GM21360 (cell line): ENCODE measurements around the gene PCSK6.

ENCODE experiments used
- ATAC-seq: cut with Tn5 transposase; IDR thresholded peaks from one replicate; pipeline ENCODE4 v1.9.1; 2021; ENCODE audit warnings: mild to moderate bottlenecking, moderate library complexity; ENCODE audit not compliant: unreplicated experiment

Gene PCSK6

DNA sequence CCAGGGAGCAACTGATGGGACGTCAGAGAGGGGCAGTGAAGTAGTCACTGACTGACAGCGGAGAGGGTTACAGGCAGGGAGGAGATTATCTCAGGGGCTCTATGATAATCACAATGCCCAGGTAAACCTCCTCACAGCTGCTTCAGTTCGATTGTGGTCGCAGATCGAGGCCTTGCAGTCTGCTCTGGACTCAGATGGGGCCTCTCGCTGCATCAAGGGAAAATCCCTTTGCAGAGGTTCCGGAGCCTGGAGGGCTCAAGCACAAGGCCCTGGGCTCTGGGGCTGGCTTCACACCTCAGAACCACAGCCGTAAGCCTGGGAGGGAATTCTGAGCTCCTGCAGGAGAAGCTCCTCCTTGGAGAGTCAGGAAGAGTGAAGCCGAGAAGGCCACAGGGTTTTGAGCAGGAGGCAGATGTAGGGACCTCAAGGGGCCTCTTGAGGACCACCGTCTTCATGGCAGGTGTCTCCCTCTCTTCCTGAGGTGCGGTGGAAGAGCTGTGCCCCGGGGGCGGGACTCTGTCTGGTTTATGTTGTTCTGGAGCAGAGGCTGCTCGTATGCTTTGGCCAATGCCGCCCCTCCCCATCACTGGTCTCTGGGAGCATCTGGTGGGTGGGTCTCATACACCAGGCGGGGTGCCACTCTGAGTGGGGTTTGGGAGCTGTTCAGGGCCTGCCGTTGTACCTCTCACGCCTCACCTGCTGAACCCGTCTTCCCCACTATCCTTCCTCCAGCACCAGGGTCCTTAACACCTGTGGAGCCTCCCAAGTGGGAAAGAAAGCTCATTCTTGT lies 175.0 kb downstream of the PCSK6 start:
- ATAC-seq, result no peak

GRCh38 chr15:101313041-101313761 lies 176.3 kb downstream of the PCSK6 start:
- ATAC-seq, result no peak

- ATAC-seq, result no peak
These were observed 179.0 kb downstream of the PCSK6 start for GRCh38 chr15:101310508-101310907.

DNA sequence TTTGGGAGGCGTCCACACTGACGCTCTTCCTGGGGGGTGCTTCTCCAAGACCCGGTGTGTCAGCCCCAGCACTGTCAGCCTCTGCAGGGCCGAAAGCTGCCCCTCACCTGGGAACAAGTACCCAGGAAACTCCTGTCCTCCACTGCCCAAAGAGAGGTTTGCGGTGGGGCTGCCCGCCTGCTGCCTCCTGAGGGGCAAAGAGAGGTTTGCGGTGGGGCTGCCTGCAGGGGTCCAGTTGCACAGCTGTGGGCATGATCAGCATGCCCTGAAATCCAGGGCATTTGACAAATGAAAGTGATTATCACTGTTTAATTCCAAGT lies 179.4 kb downstream of the PCSK6 start:
- ATAC-seq, result no peak

- no peak for ATAC-seq
These were observed 179.9 kb downstream of the PCSK6 start for GRCh38 chr15:101309436-101310160.

DNA sequence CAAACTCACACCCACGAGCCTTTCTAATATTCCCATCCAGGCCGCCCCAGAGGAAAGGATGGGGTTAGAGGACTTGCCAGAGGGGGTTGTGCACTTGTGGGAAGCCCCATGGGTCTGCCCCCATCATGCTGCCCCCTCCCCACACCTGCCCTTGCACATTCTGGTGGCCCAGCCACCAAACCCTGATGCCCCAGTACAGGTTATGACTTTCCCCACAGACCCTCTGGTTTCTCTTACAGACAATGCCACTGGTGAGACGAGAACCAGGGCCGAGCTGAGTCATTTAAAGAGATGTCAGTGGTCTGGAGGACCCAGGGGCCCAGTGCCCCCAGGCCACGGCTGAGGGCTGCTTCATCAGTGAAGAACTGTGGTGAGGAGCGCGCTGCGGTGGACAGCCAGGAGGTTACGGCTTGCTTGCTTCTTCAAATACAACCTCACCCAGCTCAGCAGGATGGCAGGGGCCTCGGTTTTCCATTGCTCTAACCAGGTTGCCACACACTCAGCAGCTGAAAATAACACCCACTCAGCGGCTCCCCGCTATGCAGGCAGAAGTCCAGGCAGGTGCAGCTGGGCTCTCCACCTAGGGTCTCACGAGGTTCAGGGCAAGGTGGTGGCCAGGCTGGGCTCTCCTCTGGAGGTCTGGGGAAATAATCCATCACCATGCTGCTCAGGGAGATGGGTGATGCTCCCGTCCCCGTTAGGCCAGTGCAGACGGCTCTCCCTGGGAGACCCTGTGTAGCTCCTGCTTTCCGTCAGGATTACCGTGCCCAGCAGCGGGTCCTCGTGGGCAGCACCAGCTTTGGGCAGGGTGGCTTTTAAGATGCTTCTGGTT lies 180.7 kb downstream of the PCSK6 start:
- no peak for ATAC-seq

DNA sequence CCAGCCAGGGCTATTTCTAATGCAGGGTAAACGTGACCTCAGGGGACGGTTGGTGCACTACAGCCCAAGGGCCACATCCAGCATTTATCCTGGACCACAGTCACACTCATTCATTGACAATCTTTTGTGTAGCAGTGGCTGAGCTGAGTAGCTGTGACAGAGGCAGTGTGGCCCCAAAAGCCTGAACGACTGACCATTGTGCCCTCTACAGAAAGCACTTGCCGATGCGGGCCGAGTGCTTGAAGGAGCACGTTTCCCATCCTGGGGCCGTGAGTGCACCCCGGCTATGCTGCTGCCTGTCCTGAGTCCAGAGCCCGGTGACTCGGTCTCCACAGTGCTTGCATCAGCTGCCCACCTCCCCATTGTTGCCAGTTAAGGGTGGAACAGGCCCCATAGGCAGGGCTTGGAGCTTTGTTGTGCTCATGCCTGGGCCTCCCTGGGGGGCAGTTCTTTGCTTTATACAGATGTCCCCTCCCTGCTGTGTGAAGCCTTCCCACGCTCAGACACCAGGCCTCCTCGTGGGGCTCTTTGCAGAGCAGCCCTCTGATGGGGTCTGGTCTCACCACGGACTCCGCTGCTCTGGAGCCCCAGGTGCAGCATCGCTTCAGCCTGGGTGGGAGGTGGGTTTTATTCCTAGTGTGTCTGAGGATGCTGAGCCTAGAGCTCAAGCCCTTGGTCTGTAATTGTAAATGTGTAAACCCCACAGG lies 181.5 kb downstream of the PCSK6 start:
- no peak for ATAC-seq

DNA sequence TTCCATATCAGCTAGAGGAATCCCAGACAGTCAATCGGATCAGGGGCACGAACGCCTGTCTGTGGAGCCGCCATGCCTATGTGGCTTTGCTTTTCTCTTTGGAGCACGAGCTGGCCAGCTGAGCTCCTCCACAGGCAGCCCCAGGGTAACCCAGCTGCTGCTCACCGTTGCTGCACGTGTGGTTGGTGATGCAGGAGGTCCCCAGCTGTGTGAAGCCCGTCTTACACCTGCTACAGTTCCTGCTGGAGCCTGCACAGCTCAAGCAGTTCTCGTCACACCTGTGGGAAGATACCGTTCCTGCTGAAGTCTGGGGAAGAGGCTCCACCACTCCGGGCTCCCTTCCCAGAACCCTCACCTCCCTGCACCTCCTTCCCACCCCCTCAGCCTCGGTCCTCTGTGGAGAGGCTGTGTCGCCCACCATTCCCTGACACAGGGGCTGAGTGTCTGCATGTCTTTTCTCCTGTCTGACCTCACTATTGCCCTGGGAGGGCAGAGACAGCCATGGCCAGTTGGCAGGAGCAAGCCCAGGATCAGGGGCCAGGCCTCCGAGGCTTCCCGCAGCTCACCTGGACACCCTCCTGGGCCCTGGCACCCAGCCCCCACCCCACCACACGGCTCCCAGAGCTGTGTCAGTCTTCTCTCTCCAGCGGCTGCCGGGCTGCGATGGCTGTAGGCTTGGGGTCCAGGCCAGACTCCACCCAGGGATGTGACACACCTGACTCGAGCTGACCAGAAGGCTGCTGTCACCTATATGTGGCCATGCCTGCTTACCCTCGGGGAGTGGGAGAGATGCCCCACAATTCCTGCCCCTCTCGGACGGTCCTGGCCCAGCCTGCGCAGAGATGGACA lies 182.2 kb downstream of the PCSK6 start:
- ATAC-seq, result no peak

GRCh38 chr15:101306341-101307047 lies 183.0 kb downstream of the PCSK6 start:
- ATAC-seq, result no peak

DNA sequence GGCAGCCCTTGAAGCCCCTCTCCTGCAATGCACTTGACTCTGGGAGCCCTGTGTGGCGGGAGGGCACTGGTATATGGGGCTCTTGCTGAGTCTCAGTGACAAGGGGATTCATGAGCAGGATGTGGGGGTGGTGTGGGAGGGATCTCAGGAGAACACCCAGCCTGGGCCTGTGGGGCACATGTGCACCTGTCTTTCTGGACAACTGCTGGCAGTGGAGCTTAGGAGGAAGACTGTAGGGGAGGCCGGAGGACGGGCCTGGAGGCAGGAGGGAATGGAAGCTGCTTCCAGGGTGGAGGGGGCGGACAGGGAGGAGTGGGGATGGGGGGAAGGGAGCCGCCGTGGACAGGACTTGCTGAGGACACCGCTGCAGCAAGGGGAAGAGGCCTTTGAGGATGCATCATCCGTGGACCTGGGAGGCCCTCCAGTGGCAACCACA lies 183.7 kb downstream of the PCSK6 start:
- ATAC-seq, result no peak

- no peak for ATAC-seq
These were observed 186.1 kb downstream of the PCSK6 start for GRCh38 chr15:101303408-101303807.

GRCh38 chr15:101296418-101297405 lies 192.8 kb downstream of the PCSK6 start:
- ATAC-seq, result no peak

DNA sequence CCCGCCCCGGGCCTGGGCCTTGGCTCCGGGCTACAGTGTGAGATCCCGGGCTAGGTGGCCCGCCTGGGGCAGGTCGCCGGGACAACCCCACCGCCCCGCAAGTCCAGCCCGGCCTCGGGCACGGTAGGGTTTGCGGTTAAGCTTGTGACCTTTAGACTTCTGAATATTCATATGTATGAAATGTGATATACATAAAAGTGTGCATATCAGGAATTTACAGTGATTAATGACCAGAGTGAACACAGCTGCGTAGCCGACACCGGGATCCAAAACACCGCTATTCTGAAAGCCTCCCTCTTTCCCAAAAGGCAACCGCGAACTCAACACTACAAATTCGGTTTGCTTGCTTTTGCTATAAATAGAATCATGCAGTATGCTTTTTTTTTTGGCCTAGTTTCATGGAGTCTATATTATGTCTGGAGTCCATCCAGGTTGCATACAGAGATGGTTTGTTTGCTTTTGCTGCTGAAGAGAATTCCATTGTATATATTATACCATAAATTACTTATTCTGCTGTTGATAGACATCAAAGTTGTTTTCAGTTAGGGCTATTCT lies 193.8 kb downstream of the PCSK6 start:
- no peak for ATAC-seq

- peak; percentile 79 for ATAC-seq
These were observed 194.5 kb downstream of the PCSK6 start, which contains the start of gene SNRPA1 for GRCh38 chr15:101294731-101295606. SNRPA1 (minus strand) TSS chr15:101295248; CDS start chr15:101295178, 70 bp downstream.

- ATAC-seq, result no peak
These were observed 196.4 kb downstream of the PCSK6 start for GRCh38 chr15:101293122-101293521.

DNA sequence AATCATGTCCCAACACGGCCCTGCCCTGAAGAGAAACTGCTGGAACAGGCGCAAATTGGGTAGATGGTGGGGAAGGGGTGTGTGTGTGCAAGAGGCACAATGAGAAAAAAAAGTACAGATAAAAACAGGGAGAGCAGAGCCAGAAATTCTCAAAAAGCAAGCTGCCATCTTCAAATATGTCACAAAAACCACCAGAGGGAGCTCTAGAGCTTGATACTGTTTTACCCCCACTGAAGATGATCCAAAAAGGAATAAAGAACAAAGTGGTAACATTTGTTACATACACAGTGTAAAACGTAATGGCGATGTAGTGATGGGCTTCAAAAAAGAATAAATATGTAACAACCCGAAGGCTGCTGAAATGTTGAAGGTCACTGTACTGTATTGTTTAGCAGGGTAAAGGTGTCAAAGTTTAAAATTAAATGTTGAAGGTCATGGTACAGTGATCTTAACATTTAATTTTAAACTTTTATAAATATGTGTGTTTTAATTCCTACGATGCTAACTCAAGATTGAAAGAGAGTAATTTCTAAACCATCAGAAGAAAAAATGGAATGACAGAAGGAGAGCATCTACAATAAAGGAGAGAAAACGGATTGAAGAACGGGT lies 200.5 kb downstream of the PCSK6 start:
- ATAC-seq, result no peak
